Neuronal stem cell (in vitro differentiated cells): ENCODE data around the gene NFIB.

Experiments used
- DNase-seq: peaks from one replicate; pipeline ENCODE4 v3.0.0-alpha.2; 2013; ENCODE audit warnings: low spot score
- H2AFZ ChIP-seq: one replicate; pipeline ENCODE4 v1.6.1; 2013; ENCODE audit warnings: mild to moderate bottlenecking, low read length, inconsistent platforms
- H2AK5ac ChIP-seq: 2 replicates; pipeline ENCODE4 v1.6.1; 2013; ENCODE audit warnings: low read depth, mild to moderate bottlenecking, inconsistent platforms, low read length, moderate library complexity, mixed read lengths
- H2BK120ac ChIP-seq: 2 replicates; pipeline ENCODE4 v1.6.1; 2013; ENCODE audit warnings: low read depth, mild to moderate bottlenecking, inconsistent platforms, low read length, moderate library complexity, mixed read lengths
- H2BK12ac ChIP-seq: one replicate; pipeline ENCODE4 v1.6.1; 2013; ENCODE audit warnings: low read length, inconsistent platforms
- H2BK15ac ChIP-seq: 2 replicates; pipeline ENCODE4 v1.6.1; 2013; ENCODE audit warnings: mild to moderate bottlenecking, low read length, inconsistent platforms, mixed read lengths
- H2BK5ac ChIP-seq: one replicate; pipeline ENCODE4 v1.6.1; 2013; ENCODE audit warnings: inconsistent platforms, mild to moderate bottlenecking, low read length, moderate library complexity
- H3K14ac ChIP-seq: one replicate; pipeline ENCODE4 v1.6.1; 2013; ENCODE audit warnings: low read length, inconsistent platforms
- H3K18ac ChIP-seq: 2 replicates; pipeline ENCODE4 v1.6.1; 2013; ENCODE audit warnings: low read length, inconsistent platforms
- H3K23ac ChIP-seq: 2 replicates; pipeline ENCODE4 v1.6.1; 2013; ENCODE audit warnings: low read depth, mild to moderate bottlenecking, mixed read lengths, low read length, inconsistent platforms; ENCODE audit not compliant: poor library complexity
- H3K27ac ChIP-seq: replicated peaks from 3 replicates; pipeline ENCODE4 v1.5.1; 2013; ENCODE audit warnings: low read length, inconsistent platforms
- H3K27me3 ChIP-seq, 3 experiments: 2 replicates each; pipeline ENCODE4 v1.6.1; 2013; ENCODE audit warnings: low read length in 3 of 3, mild to moderate bottlenecking in 2 of 3, inconsistent platforms in 1 of 3, low read depth in 1 of 3, mixed read lengths in 1 of 3, moderate library complexity in 1 of 3; ENCODE audit not compliant: control insufficient read depth in 3 of 3, insufficient read depth in 3 of 3
- H3K36me3 ChIP-seq, 2 donors: replicated peaks in 1 of 2; 2 replicates each; pipeline ENCODE4 v1.6.1; 2013; ENCODE audit warnings: low read length in 2 of 2; ENCODE audit not compliant: control insufficient read depth in 2 of 2, insufficient read depth in 2 of 2
- H3K4ac ChIP-seq: 2 replicates; pipeline ENCODE4 v1.6.1; 2013; ENCODE audit warnings: inconsistent platforms, mild to moderate bottlenecking, low read length, moderate library complexity
- H3K4me1 ChIP-seq, 2 donors: 1 replicate in 1 of 2; 2 replicates in 1 of 2; pipeline ENCODE4 v1.6.1; 2013; ENCODE audit warnings: low read length in 2 of 2, low read depth in 1 of 2; ENCODE audit not compliant: control insufficient read depth in 2 of 2, insufficient read depth in 1 of 2
- H3K4me2 ChIP-seq: one replicate; pipeline ENCODE4 v1.6.1; 2013; ENCODE audit warnings: mild to moderate bottlenecking, low read length, inconsistent platforms; ENCODE audit not compliant: insufficient read depth, poor library complexity, severe bottlenecking
- H3K4me3 ChIP-seq, 2 donors: 2 replicates each; pipeline ENCODE4 v1.5.1; 2013; ENCODE audit warnings: low read length in 2 of 2, mild to moderate bottlenecking in 2 of 2, inconsistent platforms in 1 of 2, moderate library complexity in 1 of 2
- H3K79me1 ChIP-seq: one replicate; pipeline ENCODE4 v1.6.1; 2013; ENCODE audit warnings: low read depth, mild to moderate bottlenecking, inconsistent platforms, low read length, moderate library complexity
- H3K9ac ChIP-seq: one replicate; pipeline ENCODE4 v1.6.1; 2013; ENCODE audit warnings: mild to moderate bottlenecking, low read depth, low read length, inconsistent platforms; ENCODE audit not compliant: poor library complexity
- H3K9me3 ChIP-seq, 2 donors: replicated peaks in 1 of 2; 2 replicates each; pipeline versions ENCODE3 to v1.6.1; 2013; ENCODE audit warnings: low read length in 2 of 2, mild to moderate bottlenecking in 2 of 2, inconsistent platforms in 1 of 2, low read depth in 1 of 2, mixed read lengths in 1 of 2, moderate library complexity in 1 of 2; ENCODE audit not compliant: control insufficient read depth in 2 of 2, insufficient read depth in 1 of 2
- H4K8ac ChIP-seq: one replicate; pipeline ENCODE4 v1.6.1; 2013; ENCODE audit warnings: low read depth, mild to moderate bottlenecking, inconsistent platforms, low read length, moderate library complexity
- H4K91ac ChIP-seq: one replicate; pipeline ENCODE4 v1.6.1; 2013; ENCODE audit warnings: low read length, low read depth, mild to moderate bottlenecking, inconsistent platforms; ENCODE audit not compliant: poor library complexity
- WGBS, 2 donors: extraction: QIAGEN DNeasy Blood & Tissue Kit; methylation state at CpG; one replicate each; pipeline ENCODE4 v1.1.7; 2013; ENCODE audit warnings: missing lambda C conversion rate in 2 of 2, mixed read lengths in 1 of 2; ENCODE audit not compliant: insufficient read length in 2 of 2, insufficient replicate concordance in 1 of 2; ENCODE audit errors: extremely low coverage in 2 of 2; 5-methylcytosine and 5-hydroxymethylcytosine counted together

The NFIB gene

DNA sequence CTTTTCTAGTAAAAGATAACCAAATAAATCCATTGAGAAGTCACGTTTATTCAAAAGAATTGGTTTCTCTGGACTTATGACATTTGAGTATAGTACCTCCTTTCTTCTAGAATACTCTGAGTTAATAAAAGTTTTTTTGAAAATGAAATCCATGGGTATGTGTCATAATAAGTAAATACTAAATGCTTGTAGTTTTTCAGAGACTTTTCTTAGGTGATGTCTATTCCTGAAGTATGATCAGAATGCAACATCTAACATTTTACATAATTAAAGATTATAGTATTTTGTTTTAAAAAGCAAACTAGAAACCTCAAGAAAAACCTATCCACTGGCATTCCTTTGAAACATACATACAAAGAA lies 63.2 kb downstream of the NFIB start:
- H3K4me3 ChIP-seq: no peak overlapping the region
- no peaks in the 10 kb centered on the region for H3K27me3 ChIP-seq
- no peak overlapping the region for H3K27ac ChIP-seq
- no peak overlapping the region for H2AK5ac ChIP-seq
- H2BK12ac ChIP-seq: no peak overlapping the region
- H3K9ac ChIP-seq: no peak overlapping the region
- H2AFZ ChIP-seq: no peak overlapping the region
- H3K14ac ChIP-seq: no peak overlapping the region
- no peak overlapping the region for H2BK5ac ChIP-seq
- H3K4ac ChIP-seq: no peak overlapping the region
- no peak overlapping the region for H3K18ac ChIP-seq
- H2BK15ac ChIP-seq: no peak overlapping the region
- no peak overlapping the region for H4K8ac ChIP-seq
- H3K4me2 ChIP-seq: no peak overlapping the region
- no peaks in the 10 kb centered on the region for H3K9me3 ChIP-seq
- no peak for DNase-seq
- H3K79me1 ChIP-seq: no peaks in the 10 kb centered on the region
- no CpG with 5 or more reads among the region's 1 CpG for WGBS, 2 donors
- no peaks in the 10 kb centered on the region for H3K36me3 ChIP-seq
- H4K91ac ChIP-seq: no peak overlapping the region
- H3K4me1 ChIP-seq: peaks cover 3 to 5% of the 10 kb centered on the region in 2 donors
- H3K23ac ChIP-seq: no peak overlapping the region
- H2BK120ac ChIP-seq: no peak overlapping the region

DNA sequence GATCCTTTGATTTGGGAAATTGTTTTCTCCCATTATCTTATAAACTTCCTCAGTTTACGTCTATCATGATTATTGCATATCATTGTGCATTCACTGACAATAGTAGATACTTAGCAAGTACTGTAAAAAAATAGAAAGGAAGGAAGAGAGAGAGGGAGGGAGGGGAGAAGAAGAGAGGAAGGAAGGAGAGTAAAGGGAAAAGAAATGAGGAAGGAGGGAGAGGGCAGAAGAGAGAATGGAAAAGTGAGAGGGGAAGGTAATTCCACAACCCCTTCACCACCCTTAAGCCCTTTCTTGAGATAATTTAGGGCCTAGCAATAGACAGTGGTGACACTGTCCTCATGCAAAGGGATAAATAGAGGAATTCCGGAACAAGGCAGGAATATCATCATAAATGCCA lies 64.4 kb downstream of the NFIB start:
- H2AFZ ChIP-seq: no peak overlapping the region
- H2BK5ac ChIP-seq: no peak overlapping the region
- no peak overlapping the region for H3K4me2 ChIP-seq
- no CpG with 5 or more reads among the region's 2 CpGs for WGBS, 2 donors
- DNase-seq: no peak
- H3K9me3 ChIP-seq: no peaks in the 10 kb centered on the region
- no peak overlapping the region for H2AK5ac ChIP-seq
- H3K4me3 ChIP-seq: no peak overlapping the region
- H4K91ac ChIP-seq: no peak overlapping the region
- H2BK120ac ChIP-seq: no peak overlapping the region
- no peak overlapping the region for H3K9ac ChIP-seq
- no peak overlapping the region for H3K27ac ChIP-seq
- H3K14ac ChIP-seq: no peak overlapping the region
- H3K23ac ChIP-seq: no peak overlapping the region
- peaks cover 3 to 5% of the 10 kb centered on the region in 2 donors for H3K4me1 ChIP-seq
- H3K27me3 ChIP-seq: no peaks in the 10 kb centered on the region
- no peak overlapping the region for H3K4ac ChIP-seq
- no peak overlapping the region for H4K8ac ChIP-seq
- H3K79me1 ChIP-seq: no peaks in the 10 kb centered on the region
- H3K36me3 ChIP-seq: no peaks in the 10 kb centered on the region
- no peak overlapping the region for H2BK12ac ChIP-seq
- H3K18ac ChIP-seq: no peak overlapping the region
- H2BK15ac ChIP-seq: no peak overlapping the region

DNA sequence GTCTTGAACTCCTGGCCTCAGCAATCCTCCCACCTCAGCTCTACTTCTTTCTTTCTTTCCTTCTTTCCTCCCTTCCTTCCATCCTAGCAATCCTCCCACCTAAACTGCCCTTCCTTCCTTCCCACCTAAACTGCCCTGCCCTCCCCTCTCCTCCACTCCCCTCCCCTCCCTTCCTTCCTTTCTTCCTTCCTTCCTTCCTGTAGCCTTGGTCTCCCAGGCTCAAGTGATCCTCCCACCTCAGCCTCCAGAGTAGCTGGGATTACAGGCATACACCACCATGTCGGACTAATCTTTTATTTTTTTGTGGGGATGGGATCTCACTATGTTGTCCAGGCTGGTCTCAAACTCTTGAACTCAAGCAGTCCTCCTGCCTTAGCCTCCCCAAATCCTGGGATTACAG lies 65.8 kb downstream of the NFIB start:
- Histone ChIP-seq H2BK120ac (no peak overlapping the region), H3K23ac (no peak overlapping the region), H3K9ac (no peak overlapping the region), H2BK15ac (no peak overlapping the region), H3K4me3 (no peak overlapping the region), H2BK12ac (no peak overlapping the region), H2AFZ (no peak overlapping the region), H3K9me3 (no peaks in the 10 kb centered on the region), H4K91ac (no peak overlapping the region), H2AK5ac (no peak overlapping the region), H3K27me3 (no peaks in the 10 kb centered on the region), H3K36me3 (no peaks in the 10 kb centered on the region), H3K4me2 (no peak overlapping the region), H4K8ac (no peak overlapping the region), H2BK5ac (no peak overlapping the region), H3K4ac (no peak overlapping the region), H3K18ac (no peak overlapping the region), H3K14ac (no peak overlapping the region), H3K4me1 (peaks cover 3 to 5% of the 10 kb centered on the region in 2 donors), H3K27ac (no peak overlapping the region), H3K79me1 (no peaks in the 10 kb centered on the region)
- WGBS, 2 donors: no CpG with 5 or more reads among the region's 1 CpG
- DNase-seq: no peak

DNA sequence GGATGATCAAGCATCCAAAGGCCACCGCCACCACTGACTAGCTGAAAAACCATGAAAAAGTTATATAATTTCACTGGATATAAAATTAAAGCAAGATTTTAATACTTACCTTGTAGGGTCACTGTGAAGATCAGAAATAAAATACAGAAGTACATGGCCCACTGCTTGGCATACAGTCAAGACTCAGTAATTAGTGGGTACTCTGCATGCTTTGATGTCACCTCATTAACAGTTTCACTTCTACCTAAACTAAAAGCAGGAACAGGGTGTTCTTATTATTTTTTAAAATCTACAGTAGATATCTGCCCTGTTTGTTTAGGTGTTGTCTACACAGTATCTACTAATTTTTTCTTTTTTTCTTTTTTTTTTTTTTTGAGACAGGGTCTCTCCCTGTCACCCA lies 66.4 kb downstream of the NFIB start:
- Histone ChIP-seq H2BK15ac (no peak overlapping the region), H3K9me3 (no peaks in the 10 kb centered on the region), H3K36me3 (no peaks in the 10 kb centered on the region), H3K27ac (no peak overlapping the region), H2AFZ (no peak overlapping the region), H3K4me3 (no peak overlapping the region), H3K9ac (no peak overlapping the region), H3K27me3 (no peaks in the 10 kb centered on the region), H4K8ac (no peak overlapping the region), H2BK120ac (no peak overlapping the region), H3K4ac (no peak overlapping the region), H2BK5ac (no peak overlapping the region), H2AK5ac (no peak overlapping the region), H3K4me2 (no peak overlapping the region), H3K79me1 (no peaks in the 10 kb centered on the region), H3K18ac (no peak overlapping the region), H4K91ac (no peak overlapping the region), H3K23ac (no peak overlapping the region), H3K4me1 (peaks cover 3 to 5% of the 10 kb centered on the region in 2 donors), H2BK12ac (no peak overlapping the region), H3K14ac (no peak overlapping the region)
- DNase-seq: no peak
- no CpG with 5 or more reads among the region's 1 CpG for WGBS, 2 donors
